Measurements from ENCODE around the gene PHF19.

GRCh38 chr9:120866651-120867050 lies 10.3 kb downstream of the PHF19 start:
- TF ChIP-seq POLR2A (IDR thresholded peaks at IDR 0.05; ENCODE audit: low read length): no peak
- TF ChIP-seq GATA1 (IDR thresholded peaks at IDR 0.05; ENCODE audit: low read depth, low read length): no peak
